ENCODE measurements around the gene MOB2. TPM values are rescaled to one million over a fixed set of nuclear protein-coding genes. Genes with fewer than 3 reads are reported as not detected.

The MOB2 gene
- total RNA-seq, 1 donor from 2014 or later, result 26.4 TPM

- Mint-ChIP-seq H3K27me3 (ENCODE audit: low read depth, unreplicated experiment) (peaks cover 2% of the 10 kb centered on the region), H3K4me3 (ENCODE audit: unreplicated experiment) (no peak overlapping the region), H3K36me3 (ENCODE audit: low read depth, unreplicated experiment) (peaks cover 12% of the 10 kb centered on the region), H3K27ac (ENCODE audit: unreplicated experiment) (no peak overlapping the region), H3K9me3 (ENCODE audit: unreplicated experiment) (no peaks in the 10 kb centered on the region), H3K4me1 (ENCODE audit: low read depth, unreplicated experiment) (peaks cover 4% of the 10 kb centered on the region)
- H3K36me3 ChIP-seq (ENCODE audit: insufficient read depth, low read length), result no peaks in the 10 kb centered on the region
- H3K4me3 ChIP-seq (ENCODE audit: insufficient read depth, low read depth, low read length), result no peak overlapping the region
- H4K20me1 ChIP-seq (ENCODE audit: insufficient read depth, low read length), result peaks cover 7% of the 10 kb centered on the region
- H3K79me2 ChIP-seq (ENCODE audit: insufficient read depth, low read length), result no peaks in the 10 kb centered on the region
- H3K4me2 ChIP-seq (ENCODE audit: low read length), result no peak overlapping the region
- no peak overlapping the region for H3K27ac ChIP-seq (ENCODE audit: low read depth, low read length)
- no peaks in the 10 kb centered on the region for H3K4me1 ChIP-seq (ENCODE audit: insufficient read depth, low read length)
- TF ChIP-seq, protein P1, sequence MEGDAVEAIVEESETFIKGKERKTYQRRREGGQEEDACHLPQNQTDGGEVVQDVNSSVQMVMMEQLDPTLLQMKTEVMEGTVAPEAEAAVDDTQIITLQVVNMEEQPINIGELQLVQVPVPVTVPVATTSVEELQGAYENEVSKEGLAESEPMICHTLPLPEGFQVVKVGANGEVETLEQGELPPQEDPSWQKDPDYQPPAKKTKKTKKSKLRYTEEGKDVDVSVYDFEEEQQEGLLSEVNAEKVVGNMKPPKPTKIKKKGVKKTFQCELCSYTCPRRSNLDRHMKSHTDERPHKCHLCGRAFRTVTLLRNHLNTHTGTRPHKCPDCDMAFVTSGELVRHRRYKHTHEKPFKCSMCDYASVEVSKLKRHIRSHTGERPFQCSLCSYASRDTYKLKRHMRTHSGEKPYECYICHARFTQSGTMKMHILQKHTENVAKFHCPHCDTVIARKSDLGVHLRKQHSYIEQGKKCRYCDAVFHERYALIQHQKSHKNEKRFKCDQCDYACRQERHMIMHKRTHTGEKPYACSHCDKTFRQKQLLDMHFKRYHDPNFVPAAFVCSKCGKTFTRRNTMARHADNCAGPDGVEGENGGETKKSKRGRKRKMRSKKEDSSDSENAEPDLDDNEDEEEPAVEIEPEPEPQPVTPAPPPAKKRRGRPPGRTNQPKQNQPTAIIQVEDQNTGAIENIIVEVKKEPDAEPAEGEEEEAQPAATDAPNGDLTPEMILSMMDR (IDR thresholded peaks at IDR 0.05; ENCODE audit: insufficient read depth, low read depth, low read length), result no peak
- TF ChIP-seq EZH2 (IDR thresholded peaks at IDR 0.05; ENCODE audit: insufficient read depth, low read length), result no peak
- H3K9ac ChIP-seq (ENCODE audit: low read length), result no peak overlapping the region
- DNase-seq (ENCODE audit: low read depth), result no peak
- no peak for FAIRE-seq
- H3K27me3 ChIP-seq (ENCODE audit: insufficient read depth, low read length), result no peaks in the 10 kb centered on the region
- H2AFZ ChIP-seq (ENCODE audit: low read depth, low read length), result no peak overlapping the region
- no peaks in the 10 kb centered on the region for H3K9me3 ChIP-seq (ENCODE audit: insufficient read depth, low read depth, low read length)
Observed at GRCh38 chr11:1469287-1469910, 17.2 kb downstream of the MOB2 start.

DNA sequence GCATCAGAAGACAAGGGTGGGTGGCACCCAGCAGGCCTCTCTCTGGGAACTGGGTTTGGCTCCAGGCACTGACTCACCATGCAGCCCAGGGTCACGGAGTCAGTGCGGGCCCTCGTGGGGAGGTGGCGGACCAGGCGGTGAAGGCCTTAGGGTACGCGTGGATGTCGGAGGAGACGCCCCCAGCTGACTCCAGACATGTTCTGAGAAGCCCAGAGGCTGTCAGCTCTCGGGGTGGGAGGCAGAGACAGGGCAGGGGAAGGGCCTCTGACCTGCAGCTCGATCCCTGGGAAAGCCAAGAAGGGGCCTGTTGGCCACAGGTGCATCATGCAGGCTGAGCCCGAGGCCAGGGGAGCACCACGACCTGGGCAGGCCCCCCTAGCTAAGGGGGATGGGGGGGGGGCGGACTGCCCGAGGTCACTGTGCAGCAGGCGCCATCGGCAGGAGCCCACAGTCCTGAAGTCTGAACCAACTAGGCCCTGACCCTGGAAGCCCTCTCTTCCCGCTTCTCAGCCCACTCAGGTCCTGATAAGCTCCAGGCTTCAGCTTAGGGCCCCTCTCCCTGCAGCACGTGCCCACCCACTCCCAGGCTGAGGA lies 18.0 kb downstream of the MOB2 start:
- H3K4me3 Mint-ChIP-seq (ENCODE audit: unreplicated experiment), result no peak overlapping the region
- H3K9me3 Mint-ChIP-seq (ENCODE audit: unreplicated experiment), result no peaks in the 10 kb centered on the region
- no peak overlapping the region for H3K27ac ChIP-seq (ENCODE audit: low read depth, low read length)
- no peak overlapping the region for H3K9ac ChIP-seq (ENCODE audit: low read length)
- H3K4me2 ChIP-seq (ENCODE audit: low read length), result no peak overlapping the region
- peaks cover 2% of the 10 kb centered on the region for H3K27me3 Mint-ChIP-seq (ENCODE audit: low read depth, unreplicated experiment)
- H3K36me3 Mint-ChIP-seq (ENCODE audit: low read depth, unreplicated experiment), result peaks cover 12% of the 10 kb centered on the region
- H3K27ac Mint-ChIP-seq (ENCODE audit: unreplicated experiment), result no peak overlapping the region
- no peaks in the 10 kb centered on the region for H3K4me1 ChIP-seq (ENCODE audit: insufficient read depth, low read length)
- no peak overlapping the region for H2AFZ ChIP-seq (ENCODE audit: low read depth, low read length)
- no peaks in the 10 kb centered on the region for H3K36me3 ChIP-seq (ENCODE audit: insufficient read depth, low read length)
- no peak for FAIRE-seq
- H3K4me1 Mint-ChIP-seq (ENCODE audit: low read depth, unreplicated experiment), result peaks cover 4% of the 10 kb centered on the region
- TF ChIP-seq EZH2 (IDR thresholded peaks at IDR 0.05; ENCODE audit: insufficient read depth, low read length), result no peak
- TF ChIP-seq, protein P1 (IDR thresholded peaks at IDR 0.05; ENCODE audit: insufficient read depth, low read depth, low read length), result no peak
- no peaks in the 10 kb centered on the region for H3K79me2 ChIP-seq (ENCODE audit: insufficient read depth, low read length)
- peaks cover 7% of the 10 kb centered on the region for H4K20me1 ChIP-seq (ENCODE audit: insufficient read depth, low read length)
- no peak for DNase-seq (ENCODE audit: low read depth)
- H3K27me3 ChIP-seq (ENCODE audit: insufficient read depth, low read length), result no peaks in the 10 kb centered on the region
- no peaks in the 10 kb centered on the region for H3K9me3 ChIP-seq (ENCODE audit: insufficient read depth, low read depth, low read length)
- H3K4me3 ChIP-seq (ENCODE audit: insufficient read depth, low read depth, low read length), result no peak overlapping the region

DNA sequence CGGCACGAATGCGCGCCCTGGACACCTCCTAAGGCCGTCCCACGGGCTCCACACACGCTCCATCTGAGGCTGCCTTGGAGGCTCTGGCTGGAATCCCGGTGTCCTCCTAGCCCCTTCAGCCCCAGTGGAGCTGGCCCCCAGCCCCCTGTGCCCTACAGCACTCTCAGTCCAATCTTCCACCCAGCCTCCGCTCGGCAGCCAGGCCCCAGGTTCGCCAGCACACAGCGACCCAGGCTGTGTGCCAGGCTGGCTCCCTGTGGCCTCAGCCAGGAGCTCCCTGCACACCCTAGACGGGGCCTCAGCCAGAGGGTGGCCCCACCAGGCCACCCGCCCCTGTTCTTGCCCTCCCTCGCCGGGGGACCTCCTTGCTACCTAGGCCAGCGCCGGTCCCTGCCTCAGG lies 18.6 kb downstream of the MOB2 start:
- no peaks in the 10 kb centered on the region for H3K27me3 ChIP-seq (ENCODE audit: insufficient read depth, low read length)
- H3K79me2 ChIP-seq (ENCODE audit: insufficient read depth, low read length), result no peaks in the 10 kb centered on the region
- no peak overlapping the region for H3K4me2 ChIP-seq (ENCODE audit: low read length)
- no peak for FAIRE-seq
- H4K20me1 ChIP-seq (ENCODE audit: insufficient read depth, low read length), result peaks cover 2% of the 10 kb centered on the region
- Mint-ChIP-seq H3K4me1 (ENCODE audit: low read depth, unreplicated experiment) (peaks cover 4% of the 10 kb centered on the region), H3K36me3 (ENCODE audit: low read depth, unreplicated experiment) (peaks cover 12% of the 10 kb centered on the region), H3K9me3 (ENCODE audit: unreplicated experiment) (no peaks in the 10 kb centered on the region), H3K27me3 (ENCODE audit: low read depth, unreplicated experiment) (peaks cover 2% of the 10 kb centered on the region), H3K4me3 (ENCODE audit: unreplicated experiment) (no peak overlapping the region), H3K27ac (ENCODE audit: unreplicated experiment) (no peak overlapping the region)
- no peak overlapping the region for H3K27ac ChIP-seq (ENCODE audit: low read depth, low read length)
- H3K4me1 ChIP-seq (ENCODE audit: insufficient read depth, low read length), result no peaks in the 10 kb centered on the region
- no peak for TF ChIP-seq EZH2 (IDR thresholded peaks at IDR 0.05; ENCODE audit: insufficient read depth, low read length)
- TF ChIP-seq, protein P1 (IDR thresholded peaks at IDR 0.05; ENCODE audit: insufficient read depth, low read depth, low read length), result no peak
- no peak overlapping the region for H3K4me3 ChIP-seq (ENCODE audit: insufficient read depth, low read depth, low read length)
- no peak for DNase-seq (ENCODE audit: low read depth)
- H3K9me3 ChIP-seq (ENCODE audit: insufficient read depth, low read depth, low read length), result no peaks in the 10 kb centered on the region
- no peaks in the 10 kb centered on the region for H3K36me3 ChIP-seq (ENCODE audit: insufficient read depth, low read length)
- no peak overlapping the region for H3K9ac ChIP-seq (ENCODE audit: low read length)
- no peak overlapping the region for H2AFZ ChIP-seq (ENCODE audit: low read depth, low read length)
